GM23248 (cell line): Measurements from ENCODE around the gene PZP. TPM values are rescaled to one million over a fixed set of nuclear protein-coding genes. Genes with fewer than 3 reads are reported as not detected.

Experiments used
- DNase-seq: peaks from one replicate; pipeline ENCODE4 v3.0.0-alpha.2; 2015
- H2AFZ ChIP-seq: fragments of 200-600 bp; sonication (generic); 2 replicates; pipeline ENCODE4 v1.6.1; 2016; ENCODE audit warnings: antibody characterized with exemption
- H3F3A ChIP-seq: fragments of 200-600 bp; sonication (generic); 2 replicates; pipeline ENCODE4 v1.6.1; 2016; ENCODE audit warnings: mild to moderate bottlenecking, antibody characterized with exemption, mixed run types; ENCODE audit not compliant: insufficient read depth
- H3K27ac ChIP-seq: fragments of 200-600 bp; sonication (generic); 2 replicates; pipeline ENCODE4 v1.5.1; 2016; ENCODE audit warnings: mild to moderate bottlenecking
- H3K27me3 ChIP-seq: fragments of 200-600 bp; sonication (generic); replicated peaks from 2 replicates; pipeline ENCODE4 v1.6.1; 2016; ENCODE audit warnings: mild to moderate bottlenecking; ENCODE audit not compliant: insufficient read depth
- H3K36me3 ChIP-seq: fragments of 200-600 bp; sonication (generic); 2 replicates; pipeline ENCODE4 v1.6.1; 2016; ENCODE audit warnings: low read depth, mild to moderate bottlenecking
- H3K4me1 ChIP-seq: fragments of 200-600 bp; sonication (generic); 2 replicates; pipeline ENCODE4 v1.6.1; 2016; ENCODE audit warnings: mild to moderate bottlenecking; ENCODE audit not compliant: insufficient read depth
- H3K4me2 ChIP-seq: fragments of 200-600 bp; sonication (generic); one replicate; pipeline ENCODE4 v1.6.1; 2016; ENCODE audit warnings: mild to moderate bottlenecking; ENCODE audit not compliant: unreplicated experiment
- H3K4me3 ChIP-seq: fragments of 200-600 bp; sonication (generic); 2 replicates; pipeline ENCODE4 v1.5.1; 2016; ENCODE audit warnings: mild to moderate bottlenecking
- H3K79me2 ChIP-seq: fragments of 200-600 bp; sonication (generic); 2 replicates; pipeline ENCODE4 v1.6.1; 2016; ENCODE audit warnings: mild to moderate bottlenecking; ENCODE audit not compliant: insufficient read depth
- H3K9ac ChIP-seq: fragments of 200-600 bp; sonication (generic); 2 replicates; pipeline ENCODE4 v1.6.1; 2016; ENCODE audit warnings: mild to moderate bottlenecking
- H3K9me2 ChIP-seq: fragments of 200-600 bp; sonication (generic); 2 replicates; pipeline ENCODE4 v1.6.1; 2016; ENCODE audit warnings: mixed run types, mild to moderate bottlenecking, moderate library complexity; ENCODE audit not compliant: insufficient read depth
- H3K9me3 ChIP-seq: fragments of 200-600 bp; sonication (generic); one replicate; pipeline ENCODE4 v1.6.1; 2017; ENCODE audit warnings: low read depth
- H4K20me1 ChIP-seq: fragments of 200-600 bp; sonication (generic); 2 replicates; pipeline ENCODE4 v1.6.0; 2016; ENCODE audit not compliant: insufficient read depth
- EZH2 ChIP-seq: fragments of 200-600 bp; sonication (generic); IDR thresholded peaks from 2 replicates; pipeline ENCODE4 v1.6.1; 2018; ENCODE audit warnings: antibody characterized with exemption, mild to moderate bottlenecking; ENCODE audit not compliant: insufficient read depth, poor library complexity, severe bottlenecking
- EZH2phosphoT487 ChIP-seq: fragments of 200-600 bp; sonication (generic); IDR thresholded peaks from 2 replicates; pipeline ENCODE4 v1.6.1; 2018; ENCODE audit warnings: antibody characterized with exemption, moderate library complexity, mild to moderate bottlenecking, low read depth; ENCODE audit not compliant: insufficient read depth
- WGBS, 2 experiments: methylation state at CpG; one replicate each; pipeline ENCODE4 v1.1.6; 2015 to 2017; ENCODE audit warnings: low lambda C conversion rate in 2 of 2, low coverage in 1 of 2; ENCODE audit errors: missing lambda C conversion rate in 2 of 2; 5-methylcytosine and 5-hydroxymethylcytosine counted together
- in situ Hi-C: fragments of 300-500 bp; cut with MboI; formaldehyde crosslinking; loops from 2 replicates; pipeline ENCODE4 v1.15.0; 2020
- polyA plus RNA-seq: library from polyadenylated mRNA; unstranded; fragments of >200 nt; fragmentation: Nextera tagmentation; extraction: Ambion mirVana; gene quantifications from 2 replicates; pipeline ENCODE4 v1.2.1, GENCODE V29; 2016
- total RNA-seq: library from RNA; depleted of rRNA; stranded (reverse); fragments of >200 nt; shearing (Covaris generic); gene quantifications from 2 replicates; pipeline ENCODE4 v1.2.3, GENCODE V29; 2014

PZP gene
- total and polyA plus RNA-seq, 2 experiments from 2014 or later: not detected

DNA sequence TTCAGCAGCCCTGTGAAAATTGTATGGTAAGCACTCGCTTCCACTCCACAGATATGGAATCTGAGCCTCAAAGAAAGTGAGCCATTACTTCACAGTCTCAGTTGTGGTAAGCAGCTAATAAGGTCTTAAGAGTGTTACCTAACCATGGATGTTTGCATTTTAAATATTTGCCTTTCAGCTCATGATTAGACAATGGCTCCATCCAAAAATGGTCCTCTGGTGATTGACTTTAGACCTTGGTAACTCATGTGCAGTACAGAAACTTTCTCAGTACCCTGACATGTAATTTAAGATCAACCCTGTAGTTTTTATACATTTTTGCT is 94.2 kb downstream of the PZP start:
- no peaks in the 10 kb centered on the region for H3K9me3 ChIP-seq
- no peak for TF ChIP-seq EZH2
- no peak for TF ChIP-seq EZH2phosphoT487
- no peaks in the 10 kb centered on the region; the same call in 1 of the 2 replicates for H3K4me1 ChIP-seq
- H3K9me2 ChIP-seq: no peaks in the 10 kb centered on the region
- no peaks in the 10 kb centered on the region for H3K27me3 ChIP-seq
- H3K36me3 ChIP-seq: no peaks in the 10 kb centered on the region
- in situ Hi-C loops: no loop called here
- H2AFZ ChIP-seq: no peak overlapping the region
- DNase-seq: no peak
- H3F3A ChIP-seq: 0 out of 2 replicates have a peak, but pooled peaks cover 3% of the 10 kb centered on the region
- H3K9ac ChIP-seq: no peak overlapping the region
- 27 to 30% methylated on average over 1 of the region's 1 CpG for WGBS, 2 experiments
- H3K4me3 ChIP-seq: no peak overlapping the region
- H3K79me2 ChIP-seq: no peaks in the 10 kb centered on the region
- H3K27ac ChIP-seq: no peak overlapping the region
- H4K20me1 ChIP-seq: no peaks in the 10 kb centered on the region
- H3K4me2 ChIP-seq: no peak overlapping the region

DNA sequence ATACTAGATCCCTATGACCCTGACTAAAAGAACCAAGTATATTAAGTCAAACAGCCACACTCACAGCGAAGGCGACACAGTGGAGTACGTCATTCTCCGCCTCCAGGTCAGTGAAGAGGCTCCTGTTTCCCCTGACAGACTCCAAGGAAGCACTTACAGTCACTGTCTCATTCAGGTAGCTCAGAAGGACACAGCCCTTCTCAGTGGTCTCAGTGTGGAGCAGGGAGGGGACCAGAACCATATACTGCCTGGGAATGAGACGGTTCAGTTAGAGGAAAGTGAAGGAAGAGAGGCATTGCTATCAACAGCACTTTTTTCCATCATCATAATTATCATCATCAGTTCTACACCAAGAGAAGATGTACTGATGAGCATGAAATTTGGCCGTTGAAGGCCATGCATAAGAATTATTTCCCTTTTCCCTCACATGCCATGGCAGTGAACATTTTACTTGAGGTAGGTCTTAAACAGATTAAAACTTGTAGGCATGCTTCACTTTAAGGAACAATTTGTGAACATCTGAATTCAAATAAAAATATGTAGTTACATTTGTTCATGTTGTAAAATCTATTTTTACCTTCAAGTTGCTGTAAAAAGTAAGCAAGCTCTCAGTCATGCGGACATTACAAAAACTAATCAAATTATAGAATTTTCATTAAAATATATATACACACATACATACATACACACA is 94.8 kb downstream of the PZP start:
- Histone ChIP-seq H3K27ac (no peak overlapping the region), H3K4me1 (no peaks in the 10 kb centered on the region; the same call in 1 of the 2 replicates), H3K27me3 (no peaks in the 10 kb centered on the region), H3K9me3 (no peaks in the 10 kb centered on the region), H3K4me2 (no peak overlapping the region), H3F3A (0 out of 2 replicates have a peak, but pooled peaks cover 1% of the 10 kb centered on the region), H4K20me1 (no peaks in the 10 kb centered on the region), H2AFZ (no peak overlapping the region), H3K9ac (no peak overlapping the region), H3K9me2 (no peaks in the 10 kb centered on the region), H3K79me2 (no peaks in the 10 kb centered on the region), H3K4me3 (no peak overlapping the region), H3K36me3 (no peaks in the 10 kb centered on the region)
- no peak for DNase-seq
- in situ Hi-C loops: no loop called here
- 65 to 70% methylated on average over 7 of the region's 7 CpGs for WGBS, 2 experiments
- TF ChIP-seq EZH2phosphoT487: no peak

DNA sequence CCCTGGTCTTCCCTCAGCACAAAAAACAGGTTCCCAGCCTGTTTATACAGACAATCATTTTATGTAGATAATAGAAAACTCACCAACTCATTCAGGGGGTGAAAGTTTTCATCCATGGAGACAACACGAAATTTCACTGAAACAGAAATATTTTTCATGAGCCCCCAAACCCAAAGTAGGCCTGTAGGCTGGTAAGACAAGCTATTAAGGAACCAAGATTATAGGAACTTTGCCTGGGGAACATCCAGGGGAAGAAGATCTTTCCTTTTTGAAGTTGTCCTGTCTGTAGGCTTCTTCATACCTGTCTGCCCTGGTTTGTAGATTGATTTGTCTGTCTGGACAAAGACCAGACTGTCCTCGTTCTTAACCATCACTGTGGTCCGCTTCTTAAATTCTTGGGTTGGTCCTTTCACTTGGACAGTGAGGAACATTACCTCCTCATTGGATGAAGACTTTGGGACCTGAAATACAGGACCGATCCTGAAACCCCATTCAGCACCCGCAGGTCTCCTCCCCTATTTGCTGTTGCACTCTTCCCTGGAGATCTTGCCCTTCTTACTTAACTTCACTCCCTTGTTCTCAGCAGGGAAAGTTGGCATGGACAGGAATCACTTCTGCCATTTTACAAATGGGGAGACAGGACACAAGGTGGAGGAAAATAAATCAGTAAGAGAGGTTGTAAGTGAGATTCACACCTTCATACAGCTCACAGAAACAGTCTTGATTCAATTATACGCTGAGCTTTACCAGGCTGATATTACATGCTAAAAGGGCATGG is 95.9 kb downstream of the PZP start:
- Histone ChIP-seq H4K20me1 (no peaks in the 10 kb centered on the region), H3K27ac (no peak overlapping the region), H3K79me2 (no peaks in the 10 kb centered on the region), H3K9ac (no peak overlapping the region), H3K36me3 (no peaks in the 10 kb centered on the region), H3K27me3 (no peaks in the 10 kb centered on the region), H3K4me3 (no peak overlapping the region), H2AFZ (no peak overlapping the region), H3F3A (no peaks in the 10 kb centered on the region), H3K4me2 (no peak overlapping the region), H3K9me3 (no peaks in the 10 kb centered on the region), H3K9me2 (no peaks in the 10 kb centered on the region), H3K4me1 (no peaks in the 10 kb centered on the region; the same call in 1 of the 2 replicates)
- 41 to 59% methylated on average over 6 of the region's 6 CpGs for WGBS, 2 experiments
- no peak for TF ChIP-seq EZH2
- no peak for TF ChIP-seq EZH2phosphoT487
- in situ Hi-C loops: no loop called here
- DNase-seq: no peak

DNA sequence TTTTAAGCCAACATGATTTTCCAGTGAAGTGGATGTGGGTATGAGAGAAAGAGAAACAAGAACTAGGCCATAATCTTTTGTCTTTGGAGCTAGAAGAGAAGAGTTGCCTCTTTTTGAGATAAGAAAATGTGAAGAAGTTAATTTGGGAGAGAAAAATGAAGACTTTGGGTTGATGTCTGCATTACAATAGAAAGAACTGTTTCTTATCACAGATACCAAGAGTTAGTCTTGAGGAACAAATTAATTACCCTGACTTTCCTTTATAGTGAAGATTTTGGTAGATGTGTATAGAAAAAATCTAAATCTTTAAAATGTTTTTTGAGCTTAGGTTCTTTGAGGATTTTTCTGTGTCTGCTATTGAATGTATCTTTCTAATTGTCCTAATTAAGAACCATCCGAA is 96.7 kb downstream of the PZP start:
- no peak overlapping the region for H3K4me3 ChIP-seq
- no peaks in the 10 kb centered on the region for H3K79me2 ChIP-seq
- H3K36me3 ChIP-seq: no peaks in the 10 kb centered on the region
- WGBS, 2 experiments: 44 to 45% methylated on average over 1 of the region's 1 CpG
- H4K20me1 ChIP-seq: no peaks in the 10 kb centered on the region
- H3K4me2 ChIP-seq: no peak overlapping the region
- H2AFZ ChIP-seq: no peak overlapping the region
- DNase-seq: no peak
- H3K9me3 ChIP-seq: no peaks in the 10 kb centered on the region
- H3K27ac ChIP-seq: no peak overlapping the region
- H3K4me1 ChIP-seq: no peaks in the 10 kb centered on the region; the same call in 1 of the 2 replicates
- no peaks in the 10 kb centered on the region for H3K27me3 ChIP-seq
- H3K9ac ChIP-seq: no peak overlapping the region
- in situ Hi-C loops: no loop called here
- H3K9me2 ChIP-seq: no peaks in the 10 kb centered on the region
- no peaks in the 10 kb centered on the region for H3F3A ChIP-seq
- TF ChIP-seq EZH2phosphoT487: no peak
